Measurements from ENCODE around the gene RHEX.
A peak's percentile ranks its signal among the peaks of the same experiment; 100 is the strongest.

RHEX gene

GRCh38 chr1:206117151-206117948 is 64.4 kb downstream of the RHEX start, which contains the start of gene AVPR1B:
Gene AVPR1B (minus strand): TSS chr1:206117388. CDS start chr1:206116890, 498 bp downstream.
- DNase-seq (ENCODE audit: low spot score), result peak; percentile 63

GRCh38 chr1:206120406-206120805 is 67.4 kb downstream of the RHEX start:
- no peak for DNase-seq (ENCODE audit: low spot score)

GRCh38 chr1:206121269-206121668 is 68.3 kb downstream of the RHEX start:
- no peak for DNase-seq (ENCODE audit: low spot score)

DNA sequence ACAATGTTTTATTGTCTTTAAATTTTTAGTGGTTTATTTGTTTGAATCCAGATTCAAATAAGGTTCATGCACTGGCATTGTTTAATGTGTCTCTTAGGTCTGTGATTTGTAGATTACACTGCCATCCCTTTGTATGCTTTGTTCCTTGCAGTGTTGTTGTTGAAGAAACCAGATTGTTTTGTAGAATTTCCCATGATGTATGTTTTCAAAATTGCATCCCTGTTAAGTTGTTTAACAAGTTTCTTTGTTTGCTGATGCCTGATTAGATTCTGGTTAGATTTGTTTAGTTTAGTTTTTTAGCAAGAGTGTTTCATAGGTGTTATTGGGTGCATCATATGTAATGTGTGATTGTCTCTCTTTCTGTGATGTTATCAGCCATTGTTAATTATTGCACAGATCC is 69.7 kb downstream of the RHEX start:
- no peak for DNase-seq (ENCODE audit: low spot score)

- no peak for DNase-seq (ENCODE audit: low spot score)
These were observed 72.4 kb downstream of the RHEX start for GRCh38 chr1:206125346-206125745.

GRCh38 chr1:206127336-206127735 is 74.4 kb downstream of the RHEX start:
- no peak for DNase-seq (ENCODE audit: low spot score)

DNA sequence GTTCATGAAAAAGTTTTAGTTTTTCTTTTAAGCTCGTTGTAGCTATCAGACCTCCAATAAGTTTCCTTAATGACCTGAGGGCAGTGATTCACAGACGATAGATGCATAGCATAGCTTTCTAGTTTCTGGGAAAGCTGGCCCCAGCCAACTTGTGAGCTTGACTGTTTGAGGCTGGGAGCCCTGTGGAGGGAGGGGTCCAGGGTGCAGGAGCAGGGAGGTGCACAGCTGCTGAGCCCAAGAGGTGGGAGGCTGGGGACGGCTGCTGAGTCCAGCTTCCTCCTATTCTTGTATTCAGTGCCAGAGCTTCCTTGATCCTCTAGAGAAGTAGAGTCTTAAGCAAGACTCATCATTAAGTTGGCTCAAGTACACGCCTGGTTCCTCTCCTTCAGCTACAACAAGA is 75.2 kb downstream of the RHEX start:
- no peak for DNase-seq (ENCODE audit: low spot score)

DNA sequence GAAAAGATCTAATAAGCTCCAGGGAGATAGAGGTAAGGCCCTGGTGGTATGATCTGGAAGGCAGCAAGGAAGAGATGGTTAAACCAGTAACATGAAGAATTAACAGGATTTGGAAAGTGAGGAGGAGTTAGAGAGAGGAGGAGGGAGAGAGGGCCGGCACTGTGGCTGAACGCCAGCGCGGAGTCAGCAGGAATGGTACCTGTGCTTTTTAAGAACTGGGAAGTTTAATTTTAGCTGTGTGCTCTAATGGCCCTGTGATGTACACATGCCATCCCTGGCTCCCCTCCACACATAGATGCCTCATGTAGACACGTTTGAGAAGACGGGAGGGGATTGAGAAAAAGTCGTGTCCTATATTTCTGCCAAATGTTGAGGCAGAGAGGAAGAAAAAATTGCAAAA is 78.1 kb downstream of the RHEX start:
- no peak for DNase-seq (ENCODE audit: low spot score)

DNA sequence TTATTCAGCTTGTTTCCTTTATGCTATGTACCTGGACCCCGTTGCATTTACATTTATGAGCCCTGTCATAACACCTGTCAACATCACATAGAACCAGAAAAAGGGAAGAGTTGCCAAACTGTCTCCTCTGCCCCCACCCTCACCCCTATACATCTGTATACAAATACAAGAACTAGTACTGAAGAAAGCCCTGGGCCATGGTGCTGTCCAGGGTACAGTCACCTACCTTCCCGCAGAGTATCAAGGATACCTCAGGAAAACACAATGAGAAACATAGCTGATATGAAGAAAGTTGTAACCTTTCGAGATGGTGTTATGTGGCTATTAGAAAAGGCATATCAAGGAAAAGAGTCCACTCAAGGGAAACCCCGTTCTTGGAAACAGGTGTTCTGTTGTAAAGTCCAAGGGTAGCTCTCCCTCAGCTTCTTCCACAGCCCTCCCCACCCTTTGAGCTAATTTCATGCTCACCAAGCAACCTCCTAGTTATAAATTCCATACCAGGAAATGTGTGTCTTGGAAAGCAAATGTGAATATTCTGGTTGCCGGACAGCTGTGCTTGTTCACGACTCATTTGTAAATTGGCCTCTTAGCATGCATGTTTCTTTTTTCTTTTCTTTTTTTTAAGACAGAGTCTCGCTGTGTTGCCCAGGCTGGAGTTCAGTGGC is 80.9 kb downstream of the RHEX start:
- DNase-seq (ENCODE audit: low spot score), result no peak

DNA sequence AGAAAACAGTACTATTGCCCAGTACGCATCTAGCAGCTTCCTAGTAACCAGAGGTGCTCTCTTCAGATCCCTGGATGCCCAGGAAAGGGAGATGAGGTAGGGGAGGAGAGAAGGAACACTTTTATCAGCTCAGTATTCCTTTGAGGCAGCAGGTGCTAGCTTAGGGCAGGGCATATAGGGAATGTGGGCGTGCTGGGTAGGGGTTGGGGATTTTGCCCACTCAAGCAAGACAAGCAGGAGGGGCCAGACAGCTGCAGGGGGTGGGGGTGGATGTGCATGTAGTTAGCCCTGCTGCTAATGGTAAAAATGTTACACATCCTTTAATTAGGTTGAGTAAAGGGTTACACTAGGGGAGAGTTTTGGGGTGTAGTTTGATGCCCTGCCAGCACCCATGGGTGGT is 82.3 kb downstream of the RHEX start:
- DNase-seq (ENCODE audit: low spot score), result no peak

DNA sequence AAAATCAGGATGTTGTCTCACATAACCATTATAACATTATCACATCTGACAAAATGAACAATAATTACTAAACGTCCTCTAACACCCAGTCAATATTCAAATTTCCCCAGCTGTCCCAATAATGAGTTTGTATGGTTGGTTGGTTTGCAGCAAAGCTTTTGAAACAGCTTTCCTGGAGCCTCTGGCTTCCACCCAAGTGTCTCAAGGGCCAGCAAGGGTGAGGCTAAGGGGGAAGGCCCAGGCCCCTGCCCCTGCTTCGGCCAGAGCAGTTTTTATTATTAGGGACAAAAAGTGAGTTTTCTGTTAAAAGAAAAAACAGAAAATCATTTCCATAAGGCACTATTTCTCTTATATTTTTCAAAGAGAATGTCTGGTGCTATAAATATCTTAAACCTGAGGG is 83.3 kb downstream of the RHEX start:
- DNase-seq (ENCODE audit: low spot score), result no peak

- DNase-seq (ENCODE audit: low spot score), result no peak
These were observed 89.0 kb downstream of the RHEX start for GRCh38 chr1:206142011-206142410.

DNA sequence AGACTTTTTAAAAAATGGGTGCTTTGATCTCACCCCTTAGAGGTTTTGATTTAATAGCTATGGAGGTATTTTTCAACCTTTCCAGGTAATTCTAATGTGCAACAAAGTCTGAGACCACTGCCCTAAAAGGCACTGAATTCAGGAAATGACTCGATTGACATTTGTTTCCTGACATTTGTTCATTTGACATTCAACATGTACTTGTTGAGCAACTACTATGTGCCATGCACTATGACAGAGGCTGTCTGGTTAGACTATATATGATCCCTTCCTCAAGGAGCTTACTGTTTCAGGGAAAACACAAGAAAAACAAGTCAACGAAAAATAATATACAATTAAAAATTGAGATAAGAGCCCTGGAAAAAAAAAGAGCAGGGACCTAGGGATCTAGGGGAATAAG is 89.8 kb downstream of the RHEX start:
- DNase-seq (ENCODE audit: low spot score), result no peak

DNA sequence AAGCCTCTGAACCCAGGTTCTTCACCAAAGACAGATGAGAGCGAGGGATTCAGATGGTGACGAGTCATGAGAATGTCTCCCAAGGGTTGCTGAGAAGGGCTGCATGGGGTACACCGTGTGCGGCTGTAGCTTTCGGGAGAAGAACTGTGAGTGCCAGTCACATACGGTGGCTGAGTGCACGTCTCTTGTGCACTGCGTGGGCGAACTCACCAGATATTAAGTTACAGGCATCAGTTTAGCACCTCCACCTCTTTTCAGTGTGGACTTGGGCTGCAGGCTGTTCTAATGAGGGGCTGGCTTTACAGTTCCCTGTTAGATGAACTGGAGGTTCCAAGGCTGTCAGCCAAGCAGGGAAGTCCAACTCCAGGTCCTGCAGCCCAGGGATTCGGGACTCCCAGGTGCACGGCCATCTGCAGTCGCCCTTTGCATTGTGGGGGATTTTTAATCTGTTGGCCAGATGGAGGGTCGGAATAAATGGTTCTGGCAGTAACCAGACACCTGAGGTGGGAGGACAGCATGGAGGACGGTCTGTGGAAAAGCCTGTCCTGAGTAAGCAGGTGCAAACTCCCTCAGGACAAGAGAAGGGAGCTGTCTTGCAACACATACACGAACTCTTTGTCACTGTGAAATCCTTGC is 90.7 kb downstream of the RHEX start:
- DNase-seq (ENCODE audit: low spot score), result no peak

DNA sequence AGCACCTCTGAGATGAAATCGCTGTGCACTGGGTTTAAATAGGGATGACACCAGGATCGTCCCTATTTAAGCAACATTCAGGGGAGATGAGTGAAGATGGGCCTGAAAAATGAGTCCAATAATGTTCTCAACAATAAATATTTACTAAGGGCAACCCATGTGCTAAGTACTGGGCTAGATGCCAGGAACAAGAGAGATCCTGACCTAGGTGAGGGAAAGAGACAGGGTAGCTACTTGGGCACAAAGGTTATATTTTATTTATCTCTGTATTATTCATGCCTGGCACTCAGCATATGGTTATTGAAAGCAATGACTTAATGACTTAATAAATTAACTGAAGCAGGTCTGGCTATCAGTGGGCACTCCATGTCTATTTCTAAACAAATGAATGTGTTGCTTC is 91.6 kb downstream of the RHEX start:
- DNase-seq (ENCODE audit: low spot score), result no peak

- no peak for DNase-seq (ENCODE audit: low spot score)
These were observed 92.9 kb downstream of the RHEX start for GRCh38 chr1:206145771-206146290.

Data from AG08396 (cell line).